Right lobe of liver (tissue), 6 donors: ENCODE data around the gene CSNK1D. TPM values are rescaled to one million over a fixed set of nuclear protein-coding genes. Genes with fewer than 3 reads are reported as not detected.

Experiments
- ATAC-seq, 4 donors: fragments of 200-7000 bp; cut with Tn5 transposase; one replicate each; pipeline ENCODE4 v1.9.1; 2020; ENCODE audit warnings: mild to moderate bottlenecking in 4 of 4, moderate library complexity in 4 of 4
- DNase-seq, 3 donors: peaks; one replicate each; pipeline ENCODE4 v3.0.0-alpha.2; 2020
- H3K27ac ChIP-seq, 3 donors: fragments of 200-600 bp; one replicate each; pipeline ENCODE4 v1.8.0; 2022
- H3K27me3 ChIP-seq, 2 donors: fragments of 200-600 bp; one replicate each; pipeline ENCODE4 v1.8.0; 2022
- H3K36me3 ChIP-seq, 4 donors: fragments of 200-600 bp; sonication (generic) in 1 of 4; one replicate each; pipeline versions ENCODE4 v1.5.1 to v1.8.0; 2017 to 2022; ENCODE audit warnings: control low read depth in 1 of 4
- H3K4me1 ChIP-seq, 4 donors: fragments of 200-600 bp; sonication (generic) in 1 of 4; one replicate each; pipeline versions ENCODE4 v1.5.1 to v1.8.0; 2017 to 2022; ENCODE audit warnings: control low read depth in 1 of 4
- H3K4me3 ChIP-seq, 3 donors: fragments of 200-600 bp; one replicate each; pipeline ENCODE4 v1.8.0; 2022
- H3K9me3 ChIP-seq, 4 donors: fragments of 200-600 bp; sonication (generic) in 1 of 4; one replicate each; pipeline versions ENCODE4 v1.5.1 to v1.8.0; 2017 to 2022; ENCODE audit warnings: control low read depth in 1 of 4
- POLR2A ChIP-seq: fragments of 450-650 bp; IDR thresholded peaks from one replicate; pipeline ENCODE4 v1.6.1; 2017; ENCODE audit warnings: antibody characterized with exemption, mild to moderate bottlenecking
- WGBS: methylation state at CpG from one replicate; pipeline ENCODE4 v1.1.6; 2018; ENCODE audit warnings: low coverage, low lambda C conversion rate; ENCODE audit not compliant: insufficient coverage; ENCODE audit errors: missing lambda C conversion rate; 5-methylcytosine and 5-hydroxymethylcytosine counted together
- intact Hi-C, 2 donors: fragments of 100-400 bp; cut with DNase I; formaldehyde crosslinking; loops; one replicate each; pipeline versions ENCODE4 v1.11.2 to v1.14.1; 2022
- total RNA-seq, 6 experiments: library from RNA; depleted of rRNA in 2 of 6; stranded (reverse); fragments of >200 nt in 2 of 6; fragmentation: NEBNext Ultra II Directional in 3 of 6; extraction: Animal tissue kit (Norgen Biotek cat#: 25700) in 3 of 6; gene quantifications; one replicate each; pipeline versions ENCODE4 v1.1.0 to v1.2.4, GENCODE V29; 2016 to 2023
- TF ChIP-seq, protein P1 (sequence below), 4 donors: fragments of 200-600 bp in 3 of 4; fragments of 450-650 bp in 1 of 4; IDR thresholded peaks; one replicate each; pipeline versions ENCODE4 v1.5.1 to v1.8.0; 2016 to 2022; ENCODE audit warnings: antibody characterized with exemption in 4 of 4, mild to moderate bottlenecking in 2 of 4
- donor health status: DM: no; HTN: yes; CAD: no.
- donor health status: DM: no; HTN: no; CAD: no.
- donor health status: DM: no; HTN: no; CAD: no.
- donor health status: DM: no; HTN: yes; CAD: no.
- donor health status: DM: no; HTN: yes; CAD: no.

The CSNK1D gene
- total RNA-seq, 6 experiments from 2014 or later = 32.7 to 73.0 (median 45.9) TPM

DNA sequence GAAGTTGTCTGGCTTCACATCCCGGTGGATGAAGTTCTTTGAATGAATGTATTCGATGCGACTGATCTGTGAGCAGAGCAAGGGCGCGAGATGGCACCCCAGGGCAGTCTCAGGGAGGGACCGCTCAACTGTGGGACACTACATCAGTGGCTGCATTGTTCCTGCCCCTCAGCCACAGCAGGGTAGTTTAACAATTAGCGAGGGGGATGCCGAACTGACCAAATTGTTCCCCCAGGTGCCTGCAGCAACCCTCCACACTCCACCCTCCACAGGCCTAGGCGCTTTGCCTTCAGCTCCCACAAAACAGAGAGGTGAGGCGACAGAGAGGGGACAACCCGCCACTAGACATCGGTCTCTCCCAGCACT is 20.3 kb downstream of the CSNK1D start:
- ATAC-seq (no peak), DNase-seq (no peak)
- WGBS = 96% methylated on average over 9 of the region's 12 CpGs
- Histone ChIP-seq H3K4me3 (no peak overlapping the region), H3K9me3 (no peaks in the 10 kb centered on the region), H3K36me3 (peaks cover 37 to 82% (median 50%) of the 10 kb centered on the region in 4 donors), H3K27me3 (no peaks in the 10 kb centered on the region), H3K27ac (no peak overlapping the region), H3K4me1 (no peaks in the 10 kb centered on the region)
- intact Hi-C loops = no loop called here
- TF ChIP-seq, protein P1, sequence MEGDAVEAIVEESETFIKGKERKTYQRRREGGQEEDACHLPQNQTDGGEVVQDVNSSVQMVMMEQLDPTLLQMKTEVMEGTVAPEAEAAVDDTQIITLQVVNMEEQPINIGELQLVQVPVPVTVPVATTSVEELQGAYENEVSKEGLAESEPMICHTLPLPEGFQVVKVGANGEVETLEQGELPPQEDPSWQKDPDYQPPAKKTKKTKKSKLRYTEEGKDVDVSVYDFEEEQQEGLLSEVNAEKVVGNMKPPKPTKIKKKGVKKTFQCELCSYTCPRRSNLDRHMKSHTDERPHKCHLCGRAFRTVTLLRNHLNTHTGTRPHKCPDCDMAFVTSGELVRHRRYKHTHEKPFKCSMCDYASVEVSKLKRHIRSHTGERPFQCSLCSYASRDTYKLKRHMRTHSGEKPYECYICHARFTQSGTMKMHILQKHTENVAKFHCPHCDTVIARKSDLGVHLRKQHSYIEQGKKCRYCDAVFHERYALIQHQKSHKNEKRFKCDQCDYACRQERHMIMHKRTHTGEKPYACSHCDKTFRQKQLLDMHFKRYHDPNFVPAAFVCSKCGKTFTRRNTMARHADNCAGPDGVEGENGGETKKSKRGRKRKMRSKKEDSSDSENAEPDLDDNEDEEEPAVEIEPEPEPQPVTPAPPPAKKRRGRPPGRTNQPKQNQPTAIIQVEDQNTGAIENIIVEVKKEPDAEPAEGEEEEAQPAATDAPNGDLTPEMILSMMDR (IDR thresholded peaks at IDR 0.05) = no peak
- no peak for TF ChIP-seq POLR2A

DNA sequence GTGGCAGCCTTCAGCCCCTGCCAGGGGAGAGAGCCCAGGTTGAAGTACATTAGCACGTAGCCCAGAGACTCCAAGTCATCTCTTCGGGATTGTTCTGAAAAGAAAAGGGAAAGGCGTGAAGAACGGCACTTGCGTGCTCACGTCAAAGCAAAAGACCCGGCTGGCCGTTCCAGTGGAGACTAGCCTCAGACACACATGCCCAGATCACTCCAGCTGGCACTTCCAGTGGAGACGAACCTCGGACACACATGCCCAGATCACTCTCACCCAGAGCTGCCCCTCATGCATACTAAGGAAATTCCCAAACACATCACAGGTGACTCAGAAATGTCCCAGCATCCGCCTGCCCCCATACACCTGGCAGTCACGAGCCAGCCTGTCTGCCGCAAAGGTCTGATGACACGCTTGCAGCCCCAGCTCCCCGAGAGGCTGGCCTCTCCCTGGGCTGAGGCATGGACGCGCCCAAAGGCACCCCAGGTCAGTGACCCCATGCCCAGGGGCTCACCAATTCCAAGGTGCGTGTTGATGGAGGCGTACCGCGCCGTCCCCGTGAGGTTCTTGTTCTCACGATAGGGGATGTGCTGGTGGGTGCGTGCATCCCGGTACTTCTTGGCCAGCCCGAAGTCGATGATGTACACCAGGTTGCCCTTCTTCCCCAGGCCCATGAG is 20.9 kb downstream of the CSNK1D start:
- H3K4me3 ChIP-seq = no peak overlapping the region
- ATAC-seq (no peak), DNase-seq (no peak)
- no peaks in the 10 kb centered on the region for H3K4me1 ChIP-seq
- intact Hi-C loops = no loop called here
- no peaks in the 10 kb centered on the region for H3K9me3 ChIP-seq
- TF ChIP-seq POLR2A = no peak
- TF ChIP-seq, protein P1 (IDR thresholded peaks at IDR 0.05) = no peak
- WGBS = 80% methylated on average over 1 of the region's 28 CpGs
- peaks cover 37 to 82% (median 52%) of the 10 kb centered on the region in 4 donors for H3K36me3 ChIP-seq
- no peaks in the 10 kb centered on the region for H3K27me3 ChIP-seq
- no peak overlapping the region for H3K27ac ChIP-seq

DNA sequence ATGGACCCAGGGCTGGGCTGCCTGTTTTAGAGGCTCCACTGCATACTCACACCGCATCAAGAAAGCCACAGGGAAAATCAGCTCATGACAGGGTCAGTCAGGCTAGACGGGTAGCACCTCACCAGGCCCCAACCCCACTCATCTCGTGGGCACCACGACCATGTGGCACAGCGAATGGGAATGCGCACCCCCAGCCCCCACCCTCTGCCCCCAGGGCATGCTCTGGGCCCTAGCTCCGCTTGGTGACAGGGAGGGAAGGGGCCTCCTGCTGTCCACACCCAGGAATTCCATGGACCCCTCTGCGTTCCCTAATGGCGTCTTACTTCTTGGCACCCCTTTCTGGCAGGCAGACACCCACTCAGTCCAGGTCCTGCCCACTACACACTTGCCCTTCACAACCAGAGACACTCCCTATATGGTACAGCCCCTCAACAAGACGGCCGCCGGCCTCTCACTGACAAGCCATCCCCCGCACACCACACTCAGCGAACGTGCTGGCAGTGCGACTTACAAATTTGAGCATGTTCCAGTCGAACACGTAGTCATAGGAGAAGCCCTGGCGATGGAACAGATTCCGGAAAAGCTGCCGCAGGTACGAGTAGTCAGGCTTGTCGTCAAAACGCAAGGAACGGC is 22.5 kb downstream of the CSNK1D start:
- H3K4me3 ChIP-seq = no peak overlapping the region
- H3K9me3 ChIP-seq = no peaks in the 10 kb centered on the region
- no peaks in the 10 kb centered on the region for H3K4me1 ChIP-seq
- no peak overlapping the region for H3K27ac ChIP-seq
- TF ChIP-seq POLR2A = no peak
- H3K27me3 ChIP-seq = no peaks in the 10 kb centered on the region
- DNase-seq (peak in 2 of 3 donors; percentile 15 to 37), ATAC-seq (no peak)
- peaks cover 38 to 84% (median 61%) of the 10 kb centered on the region in 4 donors for H3K36me3 ChIP-seq
- WGBS = 91% methylated on average over 16 of the region's 25 CpGs
- intact Hi-C loops = no loop called here

DNA sequence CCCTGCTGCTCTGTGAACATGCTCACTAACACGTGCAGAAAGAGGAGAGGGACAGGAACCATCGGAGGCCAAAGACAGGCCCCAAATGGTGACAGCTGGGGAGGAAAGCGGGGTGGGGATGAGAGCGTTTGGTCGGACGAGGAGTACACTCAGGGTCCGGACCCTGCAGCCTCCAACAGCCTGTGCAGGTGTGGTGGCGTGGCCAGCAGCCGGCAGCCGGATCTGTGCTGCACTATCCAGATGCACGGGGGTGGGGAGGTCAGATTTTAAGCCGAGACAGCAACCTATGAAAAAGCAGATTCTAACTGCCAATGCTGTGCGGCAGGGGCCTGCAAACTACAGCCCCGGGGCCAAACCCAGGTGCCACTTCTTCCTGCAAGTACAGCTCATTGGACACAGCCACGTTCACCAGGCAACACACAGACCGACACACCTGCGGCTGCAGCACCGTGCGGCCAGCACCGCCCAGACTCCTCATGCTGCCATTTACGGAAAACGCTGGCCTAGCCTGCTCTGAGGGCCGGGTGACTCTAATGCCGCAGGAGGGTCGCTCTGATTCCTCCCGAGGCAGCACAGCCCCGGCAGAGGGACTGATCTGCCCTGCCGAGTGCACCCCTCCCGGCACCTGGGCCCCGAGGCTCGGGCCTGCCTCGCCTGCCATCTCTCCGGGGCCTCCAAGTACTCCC is 23.5 kb downstream of the CSNK1D start:
- H3K4me3 ChIP-seq = no peak overlapping the region
- 100% methylated on average over 1 of the region's 33 CpGs for WGBS
- no peaks in the 10 kb centered on the region for H3K4me1 ChIP-seq
- intact Hi-C loops = no loop called here
- no peak for TF ChIP-seq POLR2A
- TF ChIP-seq, protein P1 (IDR thresholded peaks at IDR 0.05) = no peak
- no peak for ATAC-seq
- peaks cover 40 to 85% (median 62%) of the 10 kb centered on the region in 4 donors for H3K36me3 ChIP-seq
- no peaks in the 10 kb centered on the region for H3K9me3 ChIP-seq
- no peaks in the 10 kb centered on the region for H3K27me3 ChIP-seq
- no peak overlapping the region for H3K27ac ChIP-seq
- DNase-seq = peak in 1 of 3 donors; percentile 48
